HepG2 (cell line): ENCODE data around the gene GNAI2. TPM values are rescaled to one million over a fixed set of nuclear protein-coding genes. Genes with fewer than 3 reads are reported as not detected.
A peak's percentile ranks its signal among the peaks of the same experiment; 100 is the strongest.

Source experiments
- ASH2L ChIP-seq: fragments of 300-600, 200-600 bp; sonication (generic); IDR thresholded peaks from 2 replicates; pipeline ENCODE4 v1.7.0; 2017; ENCODE audit warnings: low read depth, mild to moderate bottlenecking, moderate library complexity, mixed read lengths, low read length; ENCODE audit not compliant: insufficient read length
- CREM ChIP-seq, 2 experiments: sonication (generic) in 1 of 2; formaldehyde crosslinking in 1 of 2; IDR thresholded peaks; 2 replicates each; pipeline versions ENCODE4 v1.4.0 to v1.6.1; 2016 to 2020; ENCODE audit warnings: antibody characterized with exemption in 1 of 2, mild to moderate bottlenecking in 1 of 2, missing genetic modification reagents in 1 of 2
- EEA1 ChIP-seq: sonication (generic); formaldehyde crosslinking; IDR thresholded peaks from 2 replicates; pipeline ENCODE4 v1.5.1; 2020; ENCODE audit warnings: mild to moderate bottlenecking, missing genetic modification reagents, borderline replicate concordance
- JARID2 ChIP-seq: sonication (generic); formaldehyde crosslinking; IDR thresholded peaks from 2 replicates; pipeline ENCODE4 v1.8.1; 2023; ENCODE audit warnings: missing genetic modification reagents, inconsistent platforms; ENCODE audit not compliant: insufficient replicate concordance
- MTF2 ChIP-seq: sonication (generic); formaldehyde crosslinking; IDR thresholded peaks from 2 replicates; pipeline ENCODE4 v1.5.0; 2020; ENCODE audit warnings: missing genetic modification reagents, borderline replicate concordance
- MYNN ChIP-seq: sonication (generic); formaldehyde crosslinking; IDR thresholded peaks from 2 replicates; pipeline ENCODE4 v1.4.0; 2020; ENCODE audit warnings: mild to moderate bottlenecking, low read depth, missing genetic modification reagents
- RAD51 ChIP-seq: fragments of 450-650 bp; IDR thresholded peaks from 2 replicates; pipeline ENCODE4 v1.6.1; 2016; ENCODE audit warnings: borderline replicate concordance
- RARG ChIP-seq: sonication (generic); formaldehyde crosslinking; IDR thresholded peaks from 2 replicates; pipeline ENCODE4 v1.4.0; 2020; ENCODE audit warnings: low read depth, mild to moderate bottlenecking, missing genetic modification reagents
- RFXANK ChIP-seq: IDR thresholded peaks from 2 replicates; pipeline ENCODE4 v1.6.1; 2016
- SIX4 ChIP-seq: sonication (generic); formaldehyde crosslinking; IDR thresholded peaks from 2 replicates; pipeline ENCODE4 v1.4.0; 2020; ENCODE audit warnings: missing genetic modification reagents
- SOX6 ChIP-seq, 2 experiments: fragments of 450-650 bp in 1 of 2; sonication (generic) in 1 of 2; formaldehyde crosslinking in 1 of 2; IDR thresholded peaks; 2 replicates each; pipeline versions ENCODE4 v1.4.0 to v1.6.1; 2017 to 2020; ENCODE audit warnings: antibody characterized with exemption in 1 of 2, mild to moderate bottlenecking in 1 of 2, missing genetic modification reagents in 1 of 2
- TMF1 ChIP-seq: sonication (generic); formaldehyde crosslinking; IDR thresholded peaks from 2 replicates; pipeline ENCODE4 v1.8.1; 2022; ENCODE audit warnings: low read depth, missing genetic modification reagents
- ZKSCAN8 ChIP-seq: IDR thresholded peaks from 2 replicates; pipeline ENCODE4 v1.6.1; 2016; ENCODE audit warnings: borderline replicate concordance, missing genetic modification reagents, missing compliant biosample characterization
- ZMAT3 ChIP-seq: sonication (generic); formaldehyde crosslinking; conservative IDR thresholded peaks from 2 replicates; pipeline ENCODE4 v1.7.0; 2021; ENCODE audit warnings: missing genetic modification reagents
- ZNF292 ChIP-seq: sonication (generic); formaldehyde crosslinking; IDR thresholded peaks from 2 replicates; pipeline ENCODE4 v1.8.1; 2022; ENCODE audit warnings: mild to moderate bottlenecking, low read depth, missing genetic modification reagents, borderline replicate concordance
- ZNF337 ChIP-seq: sonication (generic); formaldehyde crosslinking; IDR thresholded peaks from 2 replicates; pipeline ENCODE4 v1.5.1; 2020; ENCODE audit warnings: missing genetic modification reagents, low read depth, mild to moderate bottlenecking, borderline replicate concordance
- ZNF83 ChIP-seq: sonication (generic); formaldehyde crosslinking; IDR thresholded peaks from 2 replicates; pipeline ENCODE4 v1.4.0; 2020; ENCODE audit warnings: missing genetic modification reagents, mild to moderate bottlenecking, borderline replicate concordance
- ZSCAN22 ChIP-seq: sonication (generic); formaldehyde crosslinking; IDR thresholded peaks from 2 replicates; pipeline ENCODE4 v1.4.0; 2020; ENCODE audit warnings: mild to moderate bottlenecking, missing genetic modification reagents
- ZSCAN29 ChIP-seq: sonication (generic); formaldehyde crosslinking; conservative IDR thresholded peaks from 2 replicates; pipeline ENCODE4 v1.4.0; 2020; ENCODE audit warnings: mild to moderate bottlenecking, missing genetic modification reagents
- polyA plus RNA-seq, 8 experiments: library from polyadenylated mRNA; depleted of rRNA in 3 of 8; stranded (reverse) in 7 of 8; unstranded in 1 of 8; fragments of >200 nt; fragmentation: Illumina TruSeq in 4 of 8; extraction: Trizol in 4 of 8; gene quantifications; 2 replicates each; pipeline versions ENCODE4 v1.2.1 to v1.2.3, GENCODE V29; 2011 to 2016; ENCODE audit warnings: low read depth in 4 of 8, missing spikeins in 1 of 8, mixed read lengths in 1 of 8; ENCODE audit not compliant: insufficient read depth in 1 of 8
- total RNA-seq, 5 experiments: library from RNA; depleted of rRNA; stranded (reverse); fragments of >200 nt; fragmentation: Illumina TruSeq; extraction: Trizol; gene quantifications; 2 replicates each; pipeline ENCODE4 v1.2.3, GENCODE V29; 2016; ENCODE audit warnings: low read depth in 1 of 5
- TF ChIP-seq, protein P1 (sequence below): sonication (generic); formaldehyde crosslinking; IDR thresholded peaks from 2 replicates; pipeline ENCODE4 v1.5.1; 2020; ENCODE audit warnings: mild to moderate bottlenecking, missing genetic modification reagents, moderate library complexity
- TF ChIP-seq, protein P2 (sequence below): sonication (generic); formaldehyde crosslinking; IDR thresholded peaks from 2 replicates; pipeline ENCODE4 v1.4.0; 2020; ENCODE audit warnings: missing genetic modification reagents, borderline replicate concordance

GNAI2 gene
- total and polyA plus RNA-seq, 2 of the 13 experiments (the other 11 are each of a cell fraction or from before 2014, with no cell fraction given), result 51.1 to 66.2 TPM

- no peak for TF ChIP-seq RARG (CRISPR knock-in tag)
- TF ChIP-seq ZNF292 (CRISPR knock-in tag), result no peak
- TF ChIP-seq EEA1 (CRISPR knock-in tag), result 0 out of 2 replicates have a peak, but pooled peaks have one; percentile 32
- peak; percentile 39 for TF ChIP-seq CREM (IDR thresholded peaks at IDR 0.05)
- TF ChIP-seq CREM (CRISPR knock-in tag; IDR thresholded peaks at IDR 0.05), result no peak
- peak; percentile 17 for TF ChIP-seq JARID2 (CRISPR knock-in tag)
- TF ChIP-seq SOX6 (IDR thresholded peaks at IDR 0.05), result no peak
- no peak; the same call in none of the 2 replicates for TF ChIP-seq SOX6 (CRISPR knock-in tag; IDR thresholded peaks at IDR 0.05)
- peak; percentile 51; the same call in 1 of the 2 replicates for TF ChIP-seq ZSCAN29 (CRISPR knock-in tag)
- no peak for TF ChIP-seq RFXANK (CRISPR knock-in tag)
- no peak for TF ChIP-seq TMF1 (CRISPR knock-in tag)
- 0 out of 2 replicates have a peak, but pooled peaks have one; percentile 26 for TF ChIP-seq MTF2
- TF ChIP-seq RAD51, result no peak
- TF ChIP-seq ZNF83 (CRISPR knock-in tag), result no peak
- TF ChIP-seq ZKSCAN8, result no peak
- no peak for TF ChIP-seq ASH2L
- peak; percentile 28 for TF ChIP-seq ZMAT3 (CRISPR knock-in tag)
- TF ChIP-seq ZNF337, result no peak
- no peak for TF ChIP-seq MYNN (CRISPR knock-in tag)
- no peak for TF ChIP-seq SIX4 (CRISPR knock-in tag)
- TF ChIP-seq, protein P1, sequence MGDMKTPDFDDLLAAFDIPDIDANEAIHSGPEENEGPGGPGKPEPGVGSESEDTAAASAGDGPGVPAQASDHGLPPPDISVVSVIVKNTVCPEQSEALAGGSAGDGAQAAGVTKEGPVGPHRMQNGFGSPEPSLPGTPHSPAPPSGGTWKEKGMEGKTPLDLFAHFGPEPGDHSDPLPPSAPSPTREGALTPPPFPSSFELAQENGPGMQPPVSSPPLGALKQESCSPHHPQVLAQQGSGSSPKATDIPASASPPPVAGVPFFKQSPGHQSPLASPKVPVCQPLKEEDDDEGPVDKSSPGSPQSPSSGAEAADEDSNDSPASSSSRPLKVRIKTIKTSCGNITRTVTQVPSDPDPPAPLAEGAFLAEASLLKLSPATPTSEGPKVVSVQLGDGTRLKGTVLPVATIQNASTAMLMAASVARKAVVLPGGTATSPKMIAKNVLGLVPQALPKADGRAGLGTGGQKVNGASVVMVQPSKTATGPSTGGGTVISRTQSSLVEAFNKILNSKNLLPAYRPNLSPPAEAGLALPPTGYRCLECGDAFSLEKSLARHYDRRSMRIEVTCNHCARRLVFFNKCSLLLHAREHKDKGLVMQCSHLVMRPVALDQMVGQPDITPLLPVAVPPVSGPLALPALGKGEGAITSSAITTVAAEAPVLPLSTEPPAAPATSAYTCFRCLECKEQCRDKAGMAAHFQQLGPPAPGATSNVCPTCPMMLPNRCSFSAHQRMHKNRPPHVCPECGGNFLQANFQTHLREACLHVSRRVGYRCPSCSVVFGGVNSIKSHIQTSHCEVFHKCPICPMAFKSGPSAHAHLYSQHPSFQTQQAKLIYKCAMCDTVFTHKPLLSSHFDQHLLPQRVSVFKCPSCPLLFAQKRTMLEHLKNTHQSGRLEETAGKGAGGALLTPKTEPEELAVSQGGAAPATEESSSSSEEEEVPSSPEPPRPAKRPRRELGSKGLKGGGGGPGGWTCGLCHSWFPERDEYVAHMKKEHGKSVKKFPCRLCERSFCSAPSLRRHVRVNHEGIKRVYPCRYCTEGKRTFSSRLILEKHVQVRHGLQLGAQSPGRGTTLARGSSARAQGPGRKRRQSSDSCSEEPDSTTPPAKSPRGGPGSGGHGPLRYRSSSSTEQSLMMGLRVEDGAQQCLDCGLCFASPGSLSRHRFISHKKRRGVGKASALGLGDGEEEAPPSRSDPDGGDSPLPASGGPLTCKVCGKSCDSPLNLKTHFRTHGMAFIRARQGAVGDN (CRISPR knock-in tag), result peak; percentile 82
- TF ChIP-seq, protein P2, sequence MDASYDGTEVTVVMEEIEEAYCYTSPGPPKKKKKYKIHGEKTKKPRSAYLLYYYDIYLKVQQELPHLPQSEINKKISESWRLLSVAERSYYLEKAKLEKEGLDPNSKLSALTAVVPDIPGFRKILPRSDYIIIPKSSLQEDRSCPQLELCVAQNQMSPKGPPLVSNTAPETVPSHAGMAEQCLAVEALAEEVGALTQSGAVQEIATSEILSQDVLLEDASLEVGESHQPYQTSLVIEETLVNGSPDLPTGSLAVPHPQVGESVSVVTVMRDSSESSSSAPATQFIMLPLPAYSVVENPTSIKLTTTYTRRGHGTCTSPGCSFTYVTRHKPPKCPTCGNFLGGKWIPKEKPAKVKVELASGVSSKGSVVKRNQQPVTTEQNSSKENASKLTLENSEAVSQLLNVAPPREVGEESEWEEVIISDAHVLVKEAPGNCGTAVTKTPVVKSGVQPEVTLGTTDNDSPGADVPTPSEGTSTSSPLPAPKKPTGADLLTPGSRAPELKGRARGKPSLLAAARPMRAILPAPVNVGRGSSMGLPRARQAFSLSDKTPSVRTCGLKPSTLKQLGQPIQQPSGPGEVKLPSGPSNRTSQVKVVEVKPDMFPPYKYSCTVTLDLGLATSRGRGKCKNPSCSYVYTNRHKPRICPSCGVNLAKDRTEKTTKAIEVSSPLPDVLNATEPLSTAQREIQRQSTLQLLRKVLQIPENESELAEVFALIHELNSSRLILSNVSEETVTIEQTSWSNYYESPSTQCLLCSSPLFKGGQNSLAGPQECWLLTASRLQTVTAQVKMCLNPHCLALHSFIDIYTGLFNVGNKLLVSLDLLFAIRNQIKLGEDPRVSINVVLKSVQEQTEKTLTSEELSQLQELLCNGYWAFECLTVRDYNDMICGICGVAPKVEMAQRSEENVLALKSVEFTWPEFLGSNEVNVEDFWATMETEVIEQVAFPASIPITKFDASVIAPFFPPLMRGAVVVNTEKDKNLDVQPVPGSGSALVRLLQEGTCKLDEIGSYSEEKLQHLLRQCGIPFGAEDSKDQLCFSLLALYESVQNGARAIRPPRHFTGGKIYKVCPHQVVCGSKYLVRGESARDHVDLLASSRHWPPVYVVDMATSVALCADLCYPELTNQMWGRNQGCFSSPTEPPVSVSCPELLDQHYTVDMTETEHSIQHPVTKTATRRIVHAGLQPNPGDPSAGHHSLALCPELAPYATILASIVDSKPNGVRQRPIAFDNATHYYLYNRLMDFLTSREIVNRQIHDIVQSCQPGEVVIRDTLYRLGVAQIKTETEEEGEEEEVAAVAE, result no peak
- TF ChIP-seq ZSCAN22, result no peak
These were observed 30.4 kb upstream of the GNAI2 start (continued) for GRCh38 chr3:50205413-50206276.
